GM18873 (cell line): ENCODE data around the gene PRSS33.

Source experiments
- ATAC-seq: cut with Tn5 transposase; IDR thresholded peaks from one replicate; pipeline ENCODE4 v1.9.1; 2021; ENCODE audit warnings: mild to moderate bottlenecking, moderate library complexity, moderate number of reproducible peaks; ENCODE audit not compliant: unreplicated experiment, low FRiP score

Gene PRSS33, protein sequence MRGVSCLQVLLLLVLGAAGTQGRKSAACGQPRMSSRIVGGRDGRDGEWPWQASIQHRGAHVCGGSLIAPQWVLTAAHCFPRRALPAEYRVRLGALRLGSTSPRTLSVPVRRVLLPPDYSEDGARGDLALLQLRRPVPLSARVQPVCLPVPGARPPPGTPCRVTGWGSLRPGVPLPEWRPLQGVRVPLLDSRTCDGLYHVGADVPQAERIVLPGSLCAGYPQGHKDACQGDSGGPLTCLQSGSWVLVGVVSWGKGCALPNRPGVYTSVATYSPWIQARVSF

DNA sequence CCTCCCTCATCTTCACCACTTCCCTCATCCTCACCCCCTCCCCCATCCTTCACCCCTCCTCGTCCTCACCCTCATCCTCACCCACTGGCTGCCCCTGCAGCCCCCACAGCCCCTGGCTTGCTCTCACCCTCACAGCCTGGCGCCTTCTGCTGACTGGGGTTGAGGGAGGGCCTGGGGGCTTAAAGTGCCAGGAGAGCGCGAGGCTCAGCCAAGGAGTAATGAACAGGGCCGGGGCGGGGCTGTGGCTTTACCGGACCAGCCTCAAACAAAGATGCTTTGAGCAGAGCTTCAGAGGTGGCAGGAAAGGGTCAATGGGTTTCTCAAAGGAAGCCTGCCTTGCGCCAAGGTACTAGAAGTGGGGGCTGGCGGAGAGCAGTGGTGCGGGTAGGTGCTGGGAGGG lies at the start of gene PRSS33:
Gene PRSS33, minus strand, starts transcription at position 155 of the 400 bp plus-strand sequence. CDS start 1,013 bp downstream, outside the sequence.
- no peak for ATAC-seq

DNA sequence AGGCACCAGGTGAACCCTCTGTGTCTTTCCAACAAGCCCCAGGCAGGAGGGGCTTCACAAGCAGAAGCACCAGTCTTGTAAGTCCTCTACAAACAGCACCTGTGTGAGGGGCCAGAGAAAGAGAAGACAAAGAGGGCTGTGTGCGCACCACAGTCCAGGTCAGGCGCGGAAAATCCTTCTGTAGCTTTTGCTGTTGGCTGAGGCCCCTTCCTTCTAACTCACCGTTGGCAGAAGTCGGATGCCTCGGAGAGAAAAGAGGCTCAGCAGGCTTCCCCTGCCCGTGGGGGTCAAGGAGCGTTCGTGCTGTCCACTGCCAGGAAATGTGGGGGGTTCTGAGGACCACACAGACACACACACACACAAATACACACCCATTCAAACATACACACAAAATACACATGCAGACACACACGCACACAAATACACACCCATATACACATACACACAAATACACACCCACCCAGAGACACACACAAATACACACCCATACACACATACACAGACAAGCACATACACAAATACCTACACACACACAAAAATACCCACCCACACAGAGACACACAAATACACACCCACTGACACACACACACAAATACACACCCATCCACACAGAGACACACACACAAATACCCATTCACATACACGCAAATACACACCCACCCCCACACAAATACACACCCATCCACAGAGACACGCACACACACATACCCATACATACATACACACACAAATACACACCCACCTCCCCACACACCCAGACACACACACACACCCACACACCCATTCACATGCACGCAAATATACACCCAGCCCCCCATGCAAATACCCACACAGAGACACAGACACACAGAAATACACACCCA lies 49.5 kb upstream of the PRSS33 start:
- ATAC-seq: no peak

DNA sequence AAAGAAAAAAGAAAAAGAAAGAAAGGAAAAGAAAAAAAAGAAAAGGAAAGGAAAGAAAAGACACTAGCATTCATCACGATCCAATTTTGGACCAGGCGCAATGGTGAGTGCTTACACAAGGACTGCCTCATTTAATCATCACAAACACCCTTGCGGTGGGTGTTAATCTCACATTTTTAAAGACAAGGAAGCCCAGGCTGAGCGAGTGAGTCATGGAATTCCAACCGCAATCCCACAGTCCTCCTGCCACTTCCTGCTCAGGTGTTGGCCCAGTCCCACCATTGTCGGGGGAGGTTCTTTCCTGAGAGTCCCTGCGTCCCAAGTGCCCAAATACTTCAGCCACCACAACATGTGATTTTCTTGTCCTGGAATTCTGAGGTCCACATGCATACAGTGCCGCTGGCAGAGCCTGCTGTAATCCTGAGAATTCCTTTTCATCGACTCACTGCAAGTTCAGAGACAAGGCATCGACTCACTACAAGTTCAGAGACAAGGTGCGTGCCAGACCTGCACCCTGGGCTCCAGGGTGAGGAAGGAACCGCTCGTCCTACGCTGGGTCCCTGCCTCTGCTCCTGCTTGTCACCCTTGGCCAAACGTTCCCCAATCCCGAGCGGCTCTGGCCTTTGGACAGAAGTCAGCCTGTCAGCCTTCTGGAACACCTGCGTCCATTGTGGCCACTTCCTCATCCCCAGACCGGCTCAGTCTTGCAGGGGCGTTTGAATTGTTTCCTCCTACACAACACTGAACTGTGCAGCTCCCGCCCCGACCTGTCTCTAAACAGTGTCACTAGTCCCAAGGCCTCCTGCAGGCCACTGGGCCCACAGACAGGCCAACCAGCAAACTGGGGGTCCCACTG lies 48.5 kb upstream of the PRSS33 start:
- ATAC-seq: no peak

DNA sequence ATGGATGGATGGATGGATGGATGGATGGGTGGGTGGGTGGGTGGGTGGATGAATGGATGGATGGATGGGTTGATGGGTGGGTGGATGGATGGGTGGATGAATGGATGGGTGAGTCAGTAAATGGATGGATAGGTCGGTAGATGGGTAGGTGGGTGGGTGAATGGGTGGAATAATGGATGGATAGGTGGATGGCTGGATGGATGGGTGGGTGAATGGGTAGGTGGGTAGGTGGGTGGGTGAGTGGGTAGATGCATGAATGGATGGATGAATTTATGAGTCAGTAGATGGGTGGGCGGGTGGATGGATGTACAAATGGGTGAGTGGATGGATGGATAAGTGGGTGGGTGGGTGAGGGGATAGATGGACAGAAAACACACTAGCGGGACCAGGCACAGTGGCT lies 47.6 kb upstream of the PRSS33 start:
- no peak for ATAC-seq

DNA sequence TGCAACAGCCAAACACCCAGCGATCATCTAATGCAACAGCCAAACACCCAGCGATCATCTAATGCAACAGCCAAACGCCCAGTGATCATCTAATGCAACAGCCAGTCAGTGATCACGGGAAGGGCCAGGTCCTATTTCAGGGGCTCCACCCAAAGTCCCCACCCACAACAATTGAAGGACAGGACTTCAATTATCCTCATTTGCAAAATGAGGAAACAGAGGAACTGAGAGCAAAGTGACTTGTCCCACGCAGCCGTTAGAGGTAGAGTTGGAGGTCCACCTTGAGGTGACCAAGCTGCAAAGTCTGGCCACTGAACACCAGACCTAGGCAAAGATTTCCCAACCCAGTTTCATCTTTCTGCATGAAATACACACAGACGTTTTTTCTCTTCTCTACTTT lies 46.4 kb upstream of the PRSS33 start:
- no peak for ATAC-seq

DNA sequence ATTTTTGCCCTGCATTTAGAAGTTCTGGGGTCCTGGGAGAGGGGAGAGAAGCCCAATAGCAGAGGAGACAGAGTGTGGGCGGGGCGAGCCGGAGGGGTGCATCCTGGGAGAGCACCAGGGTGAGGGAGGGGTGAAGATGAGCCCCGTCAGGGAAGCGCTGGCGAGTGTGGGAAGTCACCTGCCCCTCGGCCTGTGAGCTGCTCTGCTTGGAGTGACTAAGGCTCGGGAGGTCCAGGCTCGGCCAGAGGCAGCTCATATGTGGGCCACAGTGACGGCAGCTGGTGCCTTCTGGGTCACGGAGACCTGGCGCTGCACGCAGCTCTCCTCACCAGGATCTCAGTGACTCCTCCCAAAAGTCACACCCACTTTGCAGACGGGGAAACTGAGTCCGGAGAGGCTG lies 43.8 kb upstream of the PRSS33 start:
- no peak for ATAC-seq

DNA sequence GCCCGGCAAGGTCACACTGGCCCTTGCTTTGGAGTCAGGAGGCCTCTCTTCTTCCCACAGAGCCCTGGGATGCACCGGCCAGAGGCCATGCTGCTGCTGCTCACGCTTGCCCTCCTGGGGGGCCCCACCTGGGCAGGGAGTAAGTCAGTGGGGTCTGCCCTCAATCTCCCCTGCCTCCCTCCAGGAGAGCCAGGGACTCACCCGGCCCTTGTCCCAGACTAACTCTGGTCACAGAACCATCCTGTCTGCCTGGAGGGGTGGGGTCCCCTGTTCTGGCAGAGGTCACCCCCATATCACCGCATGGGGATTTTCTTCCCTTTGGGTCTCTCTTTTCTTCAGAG lies 43.0 kb upstream of the PRSS33 start:
- ATAC-seq: no peak

DNA sequence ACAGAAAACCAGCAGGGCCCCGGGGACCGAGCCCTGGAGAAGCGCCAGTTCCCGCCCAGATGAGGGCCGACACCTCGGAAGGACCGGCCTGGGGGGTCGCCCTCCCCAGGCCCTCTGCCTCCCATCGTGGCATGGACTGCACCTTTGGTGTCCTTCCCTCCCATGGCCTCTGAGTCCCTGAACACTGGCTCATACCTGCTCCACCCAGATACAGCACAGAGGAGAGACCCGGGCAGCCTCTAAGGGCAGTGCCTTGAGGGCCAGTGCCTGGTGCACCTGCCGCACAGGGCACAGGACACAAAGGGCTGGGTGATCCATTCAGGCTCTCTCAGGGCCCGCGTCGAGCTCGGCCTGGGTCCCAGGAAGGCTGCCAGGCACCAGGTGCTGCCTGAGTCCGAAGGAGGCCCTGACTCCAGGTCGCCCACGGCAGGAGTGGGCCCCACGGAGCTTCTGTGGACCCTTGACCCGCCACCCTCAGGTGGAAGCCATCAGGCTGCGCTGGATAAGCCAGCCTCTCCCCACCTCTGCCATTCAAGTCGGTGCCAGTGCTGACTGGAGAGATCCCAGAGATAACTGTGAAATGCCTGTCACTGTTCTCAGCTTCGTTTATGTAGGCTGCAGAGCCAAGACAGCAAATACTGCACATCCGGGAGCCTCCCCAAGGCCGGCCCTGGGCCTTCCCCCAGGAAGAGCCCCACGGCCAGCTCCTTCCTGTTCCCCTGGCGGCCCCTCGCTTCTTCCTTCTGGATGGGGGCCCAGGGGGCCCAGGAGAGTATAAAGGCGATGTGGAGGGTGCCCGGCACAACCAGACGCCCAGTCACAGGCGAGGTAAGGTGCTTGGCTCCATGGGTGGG lies 42.4 kb upstream of the PRSS33 start, which contains the start of gene ZG16B:
Gene ZG16B, plus strand, starts transcription at position 803 of the 854 bp plus-strand sequence. CDS start 139 bp downstream, outside the sequence.
- ATAC-seq: no peak

DNA sequence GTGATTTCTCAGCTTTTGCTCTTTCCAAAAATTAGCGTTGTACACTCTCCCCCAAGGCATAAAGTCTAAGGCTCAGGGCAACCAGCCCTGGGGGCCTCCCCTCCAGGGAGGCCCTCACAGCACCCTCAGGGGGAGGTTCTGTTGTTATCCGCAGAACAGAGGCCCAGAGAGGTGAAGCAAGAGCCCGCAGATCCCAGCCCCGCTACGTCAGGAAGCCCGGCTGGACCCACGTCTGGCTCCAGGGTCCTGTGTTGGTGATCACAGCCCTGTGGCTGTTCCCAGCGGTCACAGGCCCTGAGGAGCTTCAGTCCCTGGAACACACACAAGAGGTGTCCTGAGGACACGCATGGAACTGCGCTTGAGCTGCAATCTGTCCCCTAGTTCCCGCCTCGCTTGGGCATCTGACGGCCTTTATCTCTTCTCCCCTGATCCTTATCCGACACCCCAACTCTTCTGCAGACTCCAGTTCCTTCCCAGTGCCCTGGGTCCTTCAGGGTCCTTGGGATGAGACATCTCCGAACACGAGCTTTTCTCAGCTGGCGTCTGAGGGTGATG lies 41.6 kb upstream of the PRSS33 start:
- no peak for ATAC-seq

DNA sequence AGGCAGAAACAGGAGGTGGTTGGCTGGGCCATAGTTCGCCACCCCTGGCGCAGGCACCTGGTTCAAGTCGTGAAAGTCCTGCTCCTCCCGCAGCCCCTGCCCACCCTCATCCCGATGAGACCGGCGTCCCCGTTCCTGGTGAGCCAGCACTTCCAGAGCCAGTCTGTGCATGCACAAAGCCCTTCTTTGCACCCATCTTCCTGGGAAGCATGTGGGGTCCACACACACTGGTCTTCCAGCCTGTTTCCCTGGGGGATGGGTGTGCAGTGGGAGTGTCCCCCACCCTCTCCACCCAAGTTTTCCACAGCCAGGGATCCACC lies 41.1 kb upstream of the PRSS33 start:
- ATAC-seq: no peak

DNA sequence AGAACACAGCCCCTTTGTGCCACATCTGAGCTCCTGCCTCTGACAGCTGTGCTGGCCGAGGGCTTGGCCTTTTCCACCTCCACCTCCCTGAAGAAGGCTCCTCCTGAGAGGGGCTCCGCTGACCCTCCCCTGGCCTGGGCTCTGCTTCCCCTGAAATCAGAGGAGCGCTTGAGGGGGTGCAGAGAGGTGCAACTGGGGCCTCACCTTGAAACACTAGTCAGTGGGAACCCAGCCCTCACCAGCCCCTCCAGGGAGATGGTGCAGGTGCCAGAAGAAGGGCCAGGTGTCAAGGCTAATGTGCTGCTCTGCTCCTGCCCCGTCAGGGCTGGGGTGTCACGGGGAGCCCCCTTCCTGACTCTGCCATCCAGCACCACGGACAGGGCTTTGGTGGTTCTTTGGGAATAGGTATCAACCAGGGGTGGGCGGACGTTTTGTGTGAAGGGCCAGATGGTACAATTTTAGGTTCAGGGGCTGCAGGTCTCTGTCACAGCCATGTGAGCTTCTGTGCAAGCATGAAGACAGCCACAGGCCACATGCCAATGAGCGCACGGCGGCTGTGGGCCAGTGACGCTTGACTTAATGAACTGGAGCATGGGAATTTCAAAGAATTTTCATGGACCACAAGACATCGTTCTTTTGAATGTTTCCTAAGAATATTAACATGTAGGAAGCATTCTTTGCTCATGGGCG lies 40.6 kb upstream of the PRSS33 start:
- ATAC-seq: no peak

DNA sequence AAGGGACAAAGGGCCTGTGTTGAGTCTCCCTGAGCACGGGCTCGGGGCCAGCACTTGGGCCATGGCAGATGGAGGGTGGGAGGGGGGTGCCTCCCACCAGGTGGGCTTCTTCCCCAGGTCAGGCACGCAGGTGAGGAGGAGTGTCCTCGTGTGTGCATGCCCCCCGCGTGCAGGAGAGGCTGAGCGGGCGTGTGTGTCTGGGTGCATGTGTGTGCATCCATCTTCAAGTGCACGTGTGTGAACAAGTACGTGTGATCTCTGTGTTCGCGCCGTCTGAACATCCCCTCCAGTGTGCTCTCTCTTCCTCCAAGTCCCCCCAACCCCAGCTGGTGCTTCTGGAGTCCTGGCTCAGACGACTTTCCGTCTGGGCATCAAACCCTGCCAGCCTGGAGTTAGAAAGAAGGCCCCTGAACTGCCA lies 40.0 kb upstream of the PRSS33 start:
- ATAC-seq: no peak

DNA sequence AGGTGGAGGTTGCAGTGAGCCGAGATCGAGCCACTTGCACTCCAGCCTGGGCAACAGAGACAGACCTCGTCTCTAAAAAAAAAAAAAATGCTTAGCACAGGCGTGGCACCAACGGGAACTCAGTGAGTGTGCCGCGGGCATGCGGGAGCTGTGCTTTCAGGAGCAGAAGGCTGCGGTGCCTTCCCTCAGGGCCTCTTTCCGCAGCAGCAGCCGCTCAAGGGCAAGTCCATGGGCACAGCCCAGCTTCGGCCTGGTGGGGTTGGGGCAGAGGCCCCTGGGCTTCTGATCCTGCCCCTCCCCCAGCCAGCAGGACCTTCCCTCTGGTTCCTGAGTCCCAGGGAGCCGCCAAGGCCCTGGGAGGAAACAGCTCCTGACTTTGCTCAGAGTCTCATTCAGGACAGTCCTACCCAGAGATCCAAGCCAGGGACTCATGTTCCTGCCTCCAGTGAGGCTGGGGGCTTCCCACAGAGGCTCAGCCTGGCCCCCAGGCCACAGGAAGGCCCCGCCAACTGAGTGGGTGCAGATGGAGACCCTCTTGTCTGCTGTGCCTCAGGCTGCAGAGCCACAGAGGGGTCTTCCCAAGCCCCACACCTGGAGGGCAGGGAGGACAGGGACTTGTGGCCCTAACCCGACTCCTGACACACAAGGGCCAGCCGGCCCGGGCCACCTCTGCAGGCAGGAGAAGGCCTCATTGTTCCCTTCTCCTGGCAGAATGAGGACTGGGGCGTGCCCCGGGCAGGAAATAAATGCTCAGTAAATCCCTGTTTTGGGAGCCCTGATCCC lies 39.4 kb upstream of the PRSS33 start:
- no peak for ATAC-seq

DNA sequence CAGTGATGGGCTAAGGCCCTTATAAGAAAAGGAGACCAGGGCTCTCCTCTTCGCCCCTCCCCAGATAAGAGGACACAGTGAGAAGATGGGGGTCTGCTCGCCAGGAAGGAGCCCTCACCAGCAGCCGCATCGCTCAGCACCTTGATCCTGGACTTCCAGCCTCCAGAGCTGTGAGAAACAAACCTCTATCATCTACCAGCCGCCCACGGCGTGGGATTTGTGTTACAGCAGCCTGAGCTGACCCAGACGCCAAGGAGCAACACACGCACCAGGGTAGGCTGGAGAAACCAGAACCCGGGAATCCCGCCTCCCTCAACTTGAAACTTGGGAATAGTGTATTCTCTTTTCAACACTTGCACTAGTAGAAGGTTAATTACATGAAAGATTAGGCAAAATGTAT lies 38.5 kb upstream of the PRSS33 start:
- no peak for ATAC-seq

DNA sequence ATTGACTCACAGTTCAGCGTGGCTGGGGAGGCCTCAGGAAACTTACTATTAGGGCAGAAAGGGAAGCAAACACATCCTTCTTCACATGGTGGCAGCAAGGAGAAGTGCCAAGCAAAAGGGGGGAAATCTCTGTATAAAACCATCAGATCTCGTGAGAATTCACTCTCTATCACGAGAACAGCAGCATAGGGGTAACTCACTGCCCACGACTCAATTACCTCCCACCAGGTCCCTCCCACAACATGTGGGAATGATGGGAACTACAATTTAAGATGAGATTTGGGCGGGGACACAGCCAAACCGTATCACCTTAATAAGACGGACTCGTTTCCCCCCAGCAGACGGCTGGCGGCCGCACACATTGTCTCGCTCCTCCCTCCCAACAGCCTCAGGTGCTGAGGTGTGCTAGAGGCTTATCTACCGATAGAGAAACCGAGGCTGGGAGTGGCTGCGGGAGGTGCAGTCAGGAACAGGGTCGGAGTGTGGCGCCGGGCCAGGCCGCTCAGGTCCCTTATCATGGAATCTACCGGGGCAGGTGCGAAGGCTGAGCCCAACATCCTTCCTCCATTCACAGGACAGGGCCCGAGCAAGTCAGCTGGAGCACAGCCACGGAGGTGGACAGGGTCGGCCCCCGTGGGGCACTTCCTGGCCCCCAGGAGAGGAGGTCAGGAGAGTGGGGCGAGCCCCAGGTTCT lies 37.8 kb upstream of the PRSS33 start:
- ATAC-seq: no peak

DNA sequence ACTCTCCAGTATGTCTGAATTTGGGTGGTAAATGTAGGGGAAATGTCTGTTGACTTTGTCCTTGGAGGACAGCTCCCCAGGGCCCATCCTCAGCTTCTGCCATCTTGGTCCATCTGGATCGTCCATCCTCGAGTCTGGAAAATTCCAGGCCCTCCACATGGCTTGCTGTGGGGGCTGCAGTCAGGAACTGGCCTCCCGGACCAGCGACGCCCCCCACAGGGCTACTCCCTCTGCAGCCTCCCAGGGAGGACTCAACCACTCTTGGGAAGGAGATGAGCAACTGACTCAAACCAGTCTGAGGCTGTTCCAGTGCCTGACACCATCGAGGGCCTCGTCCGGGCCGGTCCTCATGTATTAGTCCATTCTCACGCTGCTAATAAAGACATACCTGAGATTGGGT lies 37.3 kb upstream of the PRSS33 start:
- no peak for ATAC-seq

DNA sequence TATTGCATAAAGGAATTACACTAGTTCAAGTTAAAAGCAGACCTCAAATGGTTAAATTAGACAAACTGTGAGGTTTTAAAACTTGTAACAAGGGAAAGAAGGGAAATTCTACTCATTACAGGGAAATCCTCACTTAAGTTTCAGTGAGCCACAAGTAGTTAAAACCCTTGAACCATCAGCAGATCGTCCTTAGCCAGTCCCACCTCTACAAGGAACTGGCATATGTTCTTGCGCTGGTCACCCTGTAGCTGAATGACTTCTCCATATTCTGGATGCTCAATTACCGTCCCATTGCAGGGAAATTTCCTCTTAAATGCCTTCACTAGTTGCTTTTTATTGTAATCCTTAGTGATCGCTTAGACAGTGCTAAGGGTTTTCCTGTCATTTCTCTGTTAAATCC lies 35.1 kb upstream of the PRSS33 start:
- no peak for ATAC-seq

DNA sequence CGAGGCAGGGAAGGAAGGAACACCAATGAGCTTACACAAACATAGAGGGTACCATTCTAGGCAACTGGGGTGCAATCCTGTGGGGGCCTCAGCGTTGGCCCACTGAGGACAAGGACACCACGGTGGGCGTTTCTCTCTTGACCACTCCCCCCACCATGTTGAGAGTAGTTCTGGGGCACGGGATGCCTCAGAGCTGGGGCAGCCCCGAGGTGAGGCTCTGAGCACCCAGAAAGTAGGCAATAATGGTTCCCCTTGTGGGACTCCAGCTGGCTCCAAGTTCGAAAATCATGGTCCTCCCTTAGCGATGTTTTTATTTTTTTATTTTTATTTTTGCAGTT lies 34.8 kb upstream of the PRSS33 start:
- ATAC-seq: no peak
